ENCODE data around the gene ARHGEF7.

Gene ARHGEF7

GRCh38 chr13:111140562-111141105 is 25.5 kb downstream of the ARHGEF7 start:
- no peak for DNase-seq (ENCODE audit: low read depth)
- no peak overlapping the region for H3K4me3 ChIP-seq (ENCODE audit: control insufficient read depth, low read depth, low read length)
- TF ChIP-seq CTCF (IDR thresholded peaks at IDR 0.05; ENCODE audit: control insufficient read depth, insufficient read depth, low read depth, low read length, missing control alignments) = no peak

GRCh38 chr13:111142472-111142871 is 27.4 kb downstream of the ARHGEF7 start:
- no peak for DNase-seq (ENCODE audit: low read depth)
- H3K4me3 ChIP-seq (ENCODE audit: control insufficient read depth, low read depth, low read length) = no peak overlapping the region
- TF ChIP-seq CTCF (IDR thresholded peaks at IDR 0.05; ENCODE audit: control insufficient read depth, insufficient read depth, low read depth, low read length, missing control alignments) = no peak

GRCh38 chr13:111143865-111144540 is 28.9 kb downstream of the ARHGEF7 start:
- H3K4me3 ChIP-seq (ENCODE audit: control insufficient read depth, low read depth, low read length) = no peak overlapping the region
- no peak for DNase-seq (ENCODE audit: low read depth)
- no peak for TF ChIP-seq CTCF (IDR thresholded peaks at IDR 0.05; ENCODE audit: control insufficient read depth, insufficient read depth, low read depth, low read length, missing control alignments)

GRCh38 chr13:111145071-111145470 is 30.0 kb downstream of the ARHGEF7 start:
- DNase-seq (ENCODE audit: low read depth) = no peak
- no peak for TF ChIP-seq CTCF (IDR thresholded peaks at IDR 0.05; ENCODE audit: control insufficient read depth, insufficient read depth, low read depth, low read length, missing control alignments)
- no peak overlapping the region for H3K4me3 ChIP-seq (ENCODE audit: control insufficient read depth, low read depth, low read length)

- DNase-seq (ENCODE audit: low read depth) = no peak
- TF ChIP-seq CTCF (IDR thresholded peaks at IDR 0.05; ENCODE audit: control insufficient read depth, insufficient read depth, low read depth, low read length, missing control alignments) = no peak
- no peak overlapping the region for H3K4me3 ChIP-seq (ENCODE audit: control insufficient read depth, low read depth, low read length)
These were observed 30.4 kb downstream of the ARHGEF7 start for GRCh38 chr13:111145506-111145905.

- no peak for TF ChIP-seq CTCF (IDR thresholded peaks at IDR 0.05; ENCODE audit: control insufficient read depth, insufficient read depth, low read depth, low read length, missing control alignments)
- peak overlapping the region; percentile 53 for H3K4me3 ChIP-seq (ENCODE audit: control insufficient read depth, low read depth, low read length)
- DNase-seq (ENCODE audit: low read depth) = no peak
These were observed 37.7 kb downstream of the ARHGEF7 start for GRCh38 chr13:111152844-111153243.
